KMS-11 (cell line): Measurements from ENCODE around the gene METTL26.

Experiments
- H2AFZ ChIP-seq: fragments of 200-600 bp; sonication (generic); 2 replicates; pipeline ENCODE4 v1.6.1; 2016; ENCODE audit warnings: antibody characterized with exemption, mixed run types, low read depth
- H3K27ac ChIP-seq: fragments of 200-600 bp; sonication (generic); 2 replicates; pipeline ENCODE4 v1.6.1; 2016; ENCODE audit warnings: mild to moderate bottlenecking, mixed run types
- H3K27me3 ChIP-seq: fragments of 200-600 bp; sonication (generic); 2 replicates; pipeline ENCODE4 v1.6.1; 2017; ENCODE audit warnings: mild to moderate bottlenecking, low read depth, mixed run types, moderate library complexity; ENCODE audit not compliant: insufficient read depth
- H3K36me3 ChIP-seq: fragments of 200-600 bp; sonication (generic); 2 replicates; pipeline ENCODE4 v1.6.1; 2017; ENCODE audit warnings: mild to moderate bottlenecking, mixed run types; ENCODE audit not compliant: insufficient read depth
- H3K4me1 ChIP-seq: fragments of 200-600 bp; sonication (generic); 2 replicates; pipeline ENCODE4 v1.6.1; 2016; ENCODE audit warnings: mild to moderate bottlenecking, low read depth, mixed run types; ENCODE audit not compliant: poor library complexity, severe bottlenecking
- H3K4me2 ChIP-seq: fragments of 200-600 bp; sonication (generic); 2 replicates; pipeline ENCODE4 v1.7.0; 2016; ENCODE audit warnings: mild to moderate bottlenecking, mixed run types
- H3K4me3 ChIP-seq: fragments of 200-600 bp; sonication (generic); IDR thresholded peaks from 2 replicates; pipeline ENCODE4 v1.6.1; 2017; ENCODE audit warnings: low read depth, low read length, mixed read lengths; ENCODE audit not compliant: insufficient read depth
- H3K79me2 ChIP-seq: fragments of 200-600 bp; sonication (generic); 2 replicates; pipeline ENCODE4 v1.6.1; 2016; ENCODE audit warnings: low read depth, mixed run types; ENCODE audit not compliant: insufficient read depth
- H3K9ac ChIP-seq: fragments of 200-600 bp; sonication (generic); 2 replicates; pipeline ENCODE4 v1.6.1; 2016; ENCODE audit warnings: mild to moderate bottlenecking, mixed run types
- H4K20me1 ChIP-seq: fragments of 200-600 bp; sonication (generic); 2 replicates; pipeline ENCODE4 v1.6.1; 2016; ENCODE audit warnings: mild to moderate bottlenecking, mixed run types; ENCODE audit not compliant: insufficient read depth
- TF ChIP-seq, protein P1 (sequence below): fragments of 200-600 bp; sonication (generic); conservative IDR thresholded peaks from 2 replicates; pipeline ENCODE4 v1.6.1; 2017; ENCODE audit warnings: low read depth, mild to moderate bottlenecking, antibody characterized with exemption, low read length, moderate library complexity, mixed read lengths

METTL26 gene

DNA sequence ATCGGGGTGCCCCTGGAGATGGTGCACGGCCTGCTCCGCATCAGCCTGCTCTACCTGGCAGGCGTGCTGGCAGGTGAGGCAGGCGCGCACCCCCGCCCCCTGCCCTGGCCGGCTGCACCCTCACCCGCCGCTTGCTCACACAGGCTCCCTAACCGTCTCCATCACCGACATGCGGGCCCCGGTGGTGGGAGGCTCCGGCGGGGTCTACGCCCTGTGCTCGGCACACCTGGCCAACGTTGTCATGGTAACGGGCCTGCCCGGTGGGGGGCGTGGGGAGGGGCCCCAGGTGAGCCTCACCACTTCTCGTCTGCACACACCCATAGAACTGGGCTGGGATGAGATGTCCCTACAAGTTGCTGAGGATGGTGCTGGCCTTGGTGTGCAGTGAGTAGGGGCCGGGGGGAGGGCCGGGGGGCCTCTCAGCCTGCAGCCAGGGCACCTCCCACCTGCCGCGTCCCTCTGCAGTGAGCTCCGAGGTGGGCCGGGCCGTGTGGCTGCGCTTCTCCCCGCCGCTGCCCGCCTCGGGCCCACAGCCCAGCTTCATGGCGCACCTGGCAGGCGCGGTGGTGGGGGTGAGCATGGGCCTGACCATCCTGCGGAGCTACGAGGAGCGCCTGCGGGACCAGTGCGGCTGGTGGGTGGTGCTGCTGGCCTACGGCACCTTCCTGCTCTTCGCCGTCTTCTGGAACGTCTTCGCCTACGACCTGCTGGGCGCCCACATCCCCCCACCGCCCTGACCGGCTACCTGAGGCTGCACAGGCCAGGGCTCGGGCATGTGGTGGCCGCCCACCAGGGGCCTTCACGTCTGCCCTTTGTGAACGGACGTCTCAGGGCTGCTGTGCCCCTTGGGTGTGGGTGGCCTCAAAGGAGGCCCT, 41.4 kb upstream of the METTL26 start:
- no peak overlapping the region for H3K9ac ChIP-seq
- peaks cover 3% of the 10 kb centered on the region; the same call in 1 of the 2 replicates for H3K36me3 ChIP-seq
- H3K79me2 ChIP-seq = peaks cover 18% of the 10 kb centered on the region
- TF ChIP-seq, protein P1, sequence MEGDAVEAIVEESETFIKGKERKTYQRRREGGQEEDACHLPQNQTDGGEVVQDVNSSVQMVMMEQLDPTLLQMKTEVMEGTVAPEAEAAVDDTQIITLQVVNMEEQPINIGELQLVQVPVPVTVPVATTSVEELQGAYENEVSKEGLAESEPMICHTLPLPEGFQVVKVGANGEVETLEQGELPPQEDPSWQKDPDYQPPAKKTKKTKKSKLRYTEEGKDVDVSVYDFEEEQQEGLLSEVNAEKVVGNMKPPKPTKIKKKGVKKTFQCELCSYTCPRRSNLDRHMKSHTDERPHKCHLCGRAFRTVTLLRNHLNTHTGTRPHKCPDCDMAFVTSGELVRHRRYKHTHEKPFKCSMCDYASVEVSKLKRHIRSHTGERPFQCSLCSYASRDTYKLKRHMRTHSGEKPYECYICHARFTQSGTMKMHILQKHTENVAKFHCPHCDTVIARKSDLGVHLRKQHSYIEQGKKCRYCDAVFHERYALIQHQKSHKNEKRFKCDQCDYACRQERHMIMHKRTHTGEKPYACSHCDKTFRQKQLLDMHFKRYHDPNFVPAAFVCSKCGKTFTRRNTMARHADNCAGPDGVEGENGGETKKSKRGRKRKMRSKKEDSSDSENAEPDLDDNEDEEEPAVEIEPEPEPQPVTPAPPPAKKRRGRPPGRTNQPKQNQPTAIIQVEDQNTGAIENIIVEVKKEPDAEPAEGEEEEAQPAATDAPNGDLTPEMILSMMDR = no peak
- no peak overlapping the region for H3K27ac ChIP-seq
- H3K27me3 ChIP-seq = no peaks in the 10 kb centered on the region
- no peaks in the 10 kb centered on the region for H4K20me1 ChIP-seq
- H3K4me1 ChIP-seq = no peaks in the 10 kb centered on the region
- H3K4me3 ChIP-seq = no peak overlapping the region
- no peak overlapping the region for H3K4me2 ChIP-seq
- H2AFZ ChIP-seq = no peak overlapping the region

DNA sequence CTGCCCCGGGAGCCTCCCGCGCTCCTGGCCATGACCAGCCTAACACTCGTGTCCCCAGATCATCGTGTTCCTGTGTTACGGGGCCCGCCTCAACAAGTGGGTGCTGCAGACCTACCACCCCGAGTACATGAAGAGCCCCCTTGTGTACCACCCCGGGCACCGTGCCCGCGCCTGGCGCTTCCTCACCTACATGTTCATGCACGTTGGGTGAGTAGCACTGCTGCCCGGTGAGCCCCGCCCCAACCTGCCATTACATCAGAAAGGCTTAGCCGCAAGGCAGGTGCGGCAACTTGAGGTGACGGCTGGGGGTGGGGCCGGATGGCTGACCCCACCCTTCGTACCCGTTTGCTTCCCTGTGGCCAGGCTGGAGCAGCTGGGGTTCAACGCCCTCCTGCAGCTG, 40.8 kb upstream of the METTL26 start:
- no peak overlapping the region for H3K4me3 ChIP-seq
- TF ChIP-seq, protein P1 = no peak

DNA sequence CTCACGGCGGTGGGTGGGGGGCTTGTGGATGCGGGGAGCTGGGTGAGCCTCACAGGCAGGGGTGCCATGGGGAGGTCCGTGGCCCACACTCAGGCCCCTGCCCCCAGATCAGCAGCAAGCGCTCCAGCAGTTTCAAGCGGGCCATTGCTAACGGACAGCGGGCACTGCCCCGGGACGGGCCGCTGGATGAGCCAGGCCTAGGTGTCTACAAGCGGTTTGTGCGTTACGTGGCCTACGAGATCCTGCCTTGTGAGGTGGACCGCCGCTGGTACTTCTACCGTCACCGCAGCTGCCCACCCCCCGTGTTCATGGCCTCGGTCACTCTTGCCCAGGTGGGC, 40.4 kb upstream of the METTL26 start:
- Histone ChIP-seq H3K36me3 (peaks cover 3% of the 10 kb centered on the region; the same call in 1 of the 2 replicates), H3K4me2 (no peak overlapping the region), H3K79me2 (peaks cover 11% of the 10 kb centered on the region), H3K27ac (no peak overlapping the region), H3K9ac (no peak overlapping the region), H3K4me3 (no peak overlapping the region), H3K4me1 (no peaks in the 10 kb centered on the region), H2AFZ (no peak overlapping the region), H3K27me3 (no peaks in the 10 kb centered on the region), H4K20me1 (no peaks in the 10 kb centered on the region)
- TF ChIP-seq, protein P1 = no peak

More for the DNA sequence above, 40.8 kb upstream of the METTL26 start:
- H3K27me3 ChIP-seq = no peaks in the 10 kb centered on the region
- H3K27ac ChIP-seq = no peak overlapping the region
- peaks cover 14% of the 10 kb centered on the region for H3K79me2 ChIP-seq
- no peaks in the 10 kb centered on the region for H3K4me1 ChIP-seq
- H2AFZ ChIP-seq = no peak overlapping the region
- H4K20me1 ChIP-seq = no peaks in the 10 kb centered on the region
- H3K4me2 ChIP-seq = no peak overlapping the region
- H3K36me3 ChIP-seq = peaks cover 3% of the 10 kb centered on the region; the same call in 1 of the 2 replicates
- no peak overlapping the region for H3K9ac ChIP-seq

DNA sequence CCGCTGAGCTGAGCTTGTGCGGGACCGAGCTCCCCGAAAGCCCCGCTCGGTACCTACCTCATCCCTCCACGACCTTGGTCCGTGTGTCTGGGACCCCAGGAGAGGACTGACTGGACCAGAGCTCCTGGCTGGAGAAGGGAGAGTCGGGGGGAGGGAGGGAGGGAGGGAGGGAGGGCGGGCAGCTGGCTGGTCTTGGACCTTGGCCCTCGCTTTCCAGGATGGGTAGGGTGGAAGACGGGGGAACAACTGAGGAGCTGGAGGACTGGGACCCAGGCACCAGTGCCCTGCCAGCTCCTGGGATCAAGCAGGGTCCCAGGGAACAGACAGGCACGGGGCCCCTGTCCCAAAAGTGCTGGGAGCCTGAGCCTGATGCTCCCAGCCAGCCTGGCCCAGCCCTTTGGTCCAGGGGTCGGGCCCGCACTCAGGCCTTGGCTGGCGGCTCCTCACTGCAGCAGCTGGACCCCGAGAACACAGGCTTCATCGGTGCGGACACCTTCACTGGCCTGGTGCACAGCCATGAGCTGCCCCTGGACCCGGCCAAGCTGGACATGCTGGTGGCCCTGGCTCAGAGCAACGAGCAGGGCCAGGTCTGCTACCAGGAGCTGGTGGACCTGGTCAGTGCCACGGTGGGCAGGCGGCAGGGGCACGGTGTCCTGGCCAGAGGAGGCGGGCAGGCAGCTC, 39.9 kb upstream of the METTL26 start:
- H3K9ac ChIP-seq = no peak overlapping the region
- peaks cover 6% of the 10 kb centered on the region for H3K79me2 ChIP-seq
- TF ChIP-seq, protein P1 = no peak
- H3K36me3 ChIP-seq = peaks cover 3% of the 10 kb centered on the region; the same call in 1 of the 2 replicates
- no peaks in the 10 kb centered on the region for H3K27me3 ChIP-seq
- no peak overlapping the region for H3K4me3 ChIP-seq
- H3K27ac ChIP-seq = no peak overlapping the region
- no peaks in the 10 kb centered on the region for H4K20me1 ChIP-seq
- no peak overlapping the region for H3K4me2 ChIP-seq
- no peaks in the 10 kb centered on the region for H3K4me1 ChIP-seq
- no peak overlapping the region for H2AFZ ChIP-seq
